ENCODE data around the gene ANKRD34A. TPM values are rescaled to one million over a fixed set of nuclear protein-coding genes. Genes with fewer than 3 reads are reported as not detected.

The ANKRD34A gene
- polyA plus RNA-seq, 3 donors: 0.37 to 0.51 (median 0.37) TPM

DNA sequence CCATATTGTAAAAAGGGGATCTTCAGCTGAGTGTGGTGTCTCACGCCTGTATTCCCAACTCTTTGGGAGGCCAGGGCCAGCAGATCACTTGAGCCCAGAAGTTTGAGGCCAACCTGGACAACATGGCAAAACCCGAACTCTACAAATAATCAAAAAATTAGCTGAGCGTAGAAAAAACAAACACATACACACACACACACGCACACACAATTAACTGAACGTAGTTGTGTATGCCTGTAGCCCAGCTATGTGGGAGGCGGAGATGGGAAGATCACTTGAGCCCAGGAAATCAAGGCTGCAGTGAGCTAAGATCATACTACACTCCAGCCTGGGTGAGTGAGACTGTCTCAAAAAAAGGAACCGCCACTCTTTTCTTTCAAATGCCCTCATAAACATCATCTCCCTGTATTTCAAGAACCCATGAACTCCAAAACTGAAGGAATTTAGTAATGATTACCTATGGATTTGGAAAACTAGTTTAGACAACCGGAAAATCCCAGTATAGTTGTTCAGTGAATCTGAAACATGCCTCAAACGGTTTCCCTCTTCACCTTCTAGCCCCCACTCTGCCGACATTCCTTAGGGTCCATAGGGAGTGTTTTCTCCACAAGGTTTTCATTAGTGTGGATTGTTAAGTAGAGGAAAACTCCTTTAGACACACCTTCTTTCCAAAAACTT lies 27.5 kb upstream of the ANKRD34A start:
- DNase-seq (ENCODE audit: low read depth in 3 of 3, low spot score in 2 of 3): no peak

DNA sequence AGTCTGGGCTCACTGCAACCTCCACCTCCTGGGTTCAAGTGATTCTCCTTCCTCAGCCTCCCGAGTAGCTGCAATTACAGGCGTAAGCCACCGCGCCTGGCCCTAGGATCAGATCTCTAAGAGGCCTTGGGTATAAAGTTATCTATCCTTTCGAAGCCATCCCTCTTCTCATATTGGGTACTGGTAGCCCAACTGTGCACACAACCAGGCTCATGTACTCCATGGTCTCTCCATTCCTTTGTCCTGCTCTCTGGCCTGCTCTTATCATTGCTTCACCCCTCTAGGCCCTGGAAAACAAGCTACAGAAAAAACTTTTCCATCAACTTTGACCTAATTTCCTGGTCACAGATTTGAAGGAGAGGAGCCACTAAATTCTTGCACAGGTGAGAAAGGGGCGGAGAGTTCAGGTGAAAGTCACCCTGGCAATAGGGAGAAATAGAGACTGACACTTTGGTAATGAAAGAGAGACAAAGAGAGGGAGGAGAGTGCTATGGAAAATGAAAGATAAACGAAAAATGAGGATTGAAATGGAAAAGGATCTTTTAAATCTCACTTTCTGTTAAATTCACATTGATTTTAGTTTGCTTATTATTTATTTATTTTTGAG lies 26.0 kb upstream of the ANKRD34A start:
- DNase-seq (ENCODE audit: low read depth in 3 of 3, low spot score in 2 of 3): no peak

DNA sequence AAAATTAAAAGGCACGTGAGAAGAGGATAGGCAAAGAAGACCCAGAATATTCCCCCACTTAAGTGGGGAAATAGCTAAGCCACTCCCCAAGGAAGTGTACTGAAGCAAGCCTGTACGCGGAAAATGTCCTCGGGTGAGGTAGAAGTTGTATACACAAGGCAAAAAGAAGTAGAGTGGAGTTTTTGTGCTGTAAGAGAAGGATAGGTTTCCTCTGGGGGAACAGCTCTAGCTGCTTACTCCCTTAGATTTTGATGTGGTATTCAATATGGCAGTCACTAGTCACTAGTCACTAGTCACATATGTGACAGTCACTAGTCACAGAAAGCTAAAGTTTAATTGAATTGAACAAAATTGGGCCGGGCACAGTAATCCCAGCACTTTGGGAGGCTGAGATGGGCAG lies 24.4 kb upstream of the ANKRD34A start:
- no peak for DNase-seq (ENCODE audit: low read depth in 3 of 3, low spot score in 2 of 3)

DNA sequence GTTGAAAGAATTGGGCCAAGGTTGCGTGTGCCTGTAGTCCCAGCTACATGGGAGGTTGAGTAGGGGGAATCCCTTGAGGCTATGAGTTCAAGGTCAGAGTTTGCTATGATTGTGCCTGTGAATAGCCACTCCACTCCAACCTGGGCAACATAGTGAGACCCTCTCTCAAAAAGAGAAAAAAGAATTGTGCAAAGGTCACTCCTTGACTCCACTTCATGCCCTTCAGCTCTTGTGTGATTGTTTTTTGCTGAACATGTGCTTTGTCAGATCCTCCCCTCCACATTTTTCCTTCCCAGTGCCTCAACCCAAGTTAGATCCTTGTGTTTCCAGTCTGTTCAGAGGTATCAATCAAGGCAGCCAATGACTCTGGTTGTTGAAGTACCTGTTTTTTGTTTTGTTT lies 23.6 kb upstream of the ANKRD34A start:
- no peak for DNase-seq (ENCODE audit: low read depth in 3 of 3, low spot score in 2 of 3)

- DNase-seq (ENCODE audit: low read depth in 3 of 3, low spot score in 2 of 3): no peak
Measured at GRCh38 chr1:145986551-145986950, 22.2 kb upstream of the ANKRD34A start.

DNA sequence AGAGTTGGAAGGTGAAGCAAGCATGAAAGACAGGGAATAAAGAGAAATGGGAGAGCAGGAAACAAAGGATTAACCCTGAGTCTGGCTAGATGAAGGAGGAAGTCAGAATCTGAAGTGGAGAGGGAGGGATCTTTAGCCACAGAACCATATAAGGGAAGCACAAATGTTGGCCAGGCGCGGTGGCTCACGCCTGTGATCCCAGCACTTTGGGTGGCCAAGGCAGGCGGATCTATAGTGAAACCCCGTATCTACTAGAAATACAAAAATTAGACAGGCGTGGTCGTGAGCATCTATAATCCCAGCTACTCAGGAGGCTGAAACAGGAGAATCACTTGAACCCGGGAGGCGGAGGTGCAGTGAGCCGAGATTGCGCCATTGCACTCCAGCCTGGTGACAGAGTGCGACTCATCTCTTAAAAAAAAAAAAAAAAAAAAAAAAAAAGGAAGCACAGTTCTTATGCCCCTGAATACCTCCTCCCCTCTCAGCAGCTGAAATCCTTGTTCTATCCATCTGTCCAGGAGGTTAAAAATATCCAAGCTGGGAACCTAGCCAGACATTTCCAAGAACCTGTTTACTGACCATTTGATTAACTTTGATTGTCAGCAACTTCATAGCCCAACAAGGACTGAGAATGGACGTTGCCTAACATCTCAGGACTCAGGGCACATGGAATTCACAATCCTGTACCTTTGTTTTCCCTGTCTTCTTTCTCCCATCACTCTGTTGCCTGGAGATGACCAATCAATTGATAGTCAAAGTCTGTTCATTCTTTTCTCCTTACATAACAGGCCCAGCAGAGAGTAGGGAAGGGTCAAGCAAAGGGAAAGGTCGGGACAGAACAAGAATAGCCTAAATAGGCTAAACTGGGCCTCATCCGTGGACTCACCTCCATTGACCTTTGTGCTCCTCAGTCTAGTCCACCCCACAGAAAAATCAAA lies 21.4 kb upstream of the ANKRD34A start:
- no peak for DNase-seq (ENCODE audit: low read depth in 3 of 3, low spot score in 2 of 3)

- no peak for DNase-seq (ENCODE audit: low read depth in 3 of 3, low spot score in 2 of 3)
Measured at GRCh38 chr1:145985129-145985501, 20.7 kb upstream of the ANKRD34A start.

GRCh38 chr1:145983960-145984830 lies 19.8 kb upstream of the ANKRD34A start:
- DNase-seq (ENCODE audit: low read depth in 3 of 3, low spot score in 2 of 3): no peak

DNA sequence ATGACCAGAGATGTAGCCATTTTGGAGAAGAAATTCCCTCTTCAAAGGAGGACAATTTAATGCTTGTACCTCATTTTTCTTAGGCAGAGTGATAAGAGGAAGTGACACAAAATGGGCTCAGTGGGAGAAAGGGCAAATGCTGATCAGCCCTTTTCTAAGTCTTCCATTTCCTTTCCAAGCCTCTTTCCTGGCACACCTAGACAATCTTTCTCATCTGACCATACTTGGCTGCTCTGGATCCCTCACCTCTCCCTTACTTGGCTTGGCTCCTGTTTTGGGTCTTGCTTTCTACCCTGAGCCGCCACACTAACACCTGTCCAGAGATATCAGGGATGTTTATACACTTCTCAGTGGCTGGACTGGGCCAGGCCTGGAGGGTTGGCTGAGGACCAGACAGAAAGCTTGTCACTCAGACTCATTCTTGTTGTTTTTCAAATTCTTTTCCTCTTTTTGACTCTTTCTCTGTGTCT lies 18.9 kb upstream of the ANKRD34A start:
- no peak for DNase-seq (ENCODE audit: low read depth in 3 of 3, low spot score in 2 of 3)

- no peak for DNase-seq (ENCODE audit: low read depth in 3 of 3, low spot score in 2 of 3)
Measured at GRCh38 chr1:145982010-145982723, 17.8 kb upstream of the ANKRD34A start.

- DNase-seq (ENCODE audit: low read depth in 3 of 3, low spot score in 2 of 3): no peak
Measured at GRCh38 chr1:145980457-145980994, 16.2 kb upstream of the ANKRD34A start.

GRCh38 chr1:145979746-145980456 lies 15.5 kb upstream of the ANKRD34A start:
- DNase-seq (ENCODE audit: low read depth in 3 of 3, low spot score in 2 of 3): no peak

- peak; percentile 95 to 98 (median 97) for DNase-seq (ENCODE audit: low read depth in 3 of 3, low spot score in 2 of 3)
Measured at GRCh38 chr1:145978854-145979745, 14.7 kb upstream of the ANKRD34A start.

DNA sequence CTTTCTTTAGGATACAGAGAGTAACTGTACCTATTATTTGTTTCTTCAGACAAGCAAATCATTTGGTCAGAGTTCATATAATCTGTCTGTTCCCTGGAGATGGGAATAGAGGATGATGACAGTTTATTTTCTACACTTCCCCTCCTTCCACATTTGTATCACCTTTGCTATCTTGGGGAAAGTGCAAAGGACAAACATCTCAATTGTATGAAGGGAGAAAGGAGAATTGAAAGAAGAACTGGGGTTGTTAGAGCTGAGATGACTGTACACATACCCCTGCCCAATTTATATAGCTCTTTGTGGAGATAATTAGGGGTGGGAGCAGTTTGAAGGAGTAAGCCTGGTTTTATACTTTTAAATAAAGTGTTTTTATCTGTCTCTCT lies 14.1 kb upstream of the ANKRD34A start:
- no peak for DNase-seq (ENCODE audit: low read depth in 3 of 3, low spot score in 2 of 3)

DNA sequence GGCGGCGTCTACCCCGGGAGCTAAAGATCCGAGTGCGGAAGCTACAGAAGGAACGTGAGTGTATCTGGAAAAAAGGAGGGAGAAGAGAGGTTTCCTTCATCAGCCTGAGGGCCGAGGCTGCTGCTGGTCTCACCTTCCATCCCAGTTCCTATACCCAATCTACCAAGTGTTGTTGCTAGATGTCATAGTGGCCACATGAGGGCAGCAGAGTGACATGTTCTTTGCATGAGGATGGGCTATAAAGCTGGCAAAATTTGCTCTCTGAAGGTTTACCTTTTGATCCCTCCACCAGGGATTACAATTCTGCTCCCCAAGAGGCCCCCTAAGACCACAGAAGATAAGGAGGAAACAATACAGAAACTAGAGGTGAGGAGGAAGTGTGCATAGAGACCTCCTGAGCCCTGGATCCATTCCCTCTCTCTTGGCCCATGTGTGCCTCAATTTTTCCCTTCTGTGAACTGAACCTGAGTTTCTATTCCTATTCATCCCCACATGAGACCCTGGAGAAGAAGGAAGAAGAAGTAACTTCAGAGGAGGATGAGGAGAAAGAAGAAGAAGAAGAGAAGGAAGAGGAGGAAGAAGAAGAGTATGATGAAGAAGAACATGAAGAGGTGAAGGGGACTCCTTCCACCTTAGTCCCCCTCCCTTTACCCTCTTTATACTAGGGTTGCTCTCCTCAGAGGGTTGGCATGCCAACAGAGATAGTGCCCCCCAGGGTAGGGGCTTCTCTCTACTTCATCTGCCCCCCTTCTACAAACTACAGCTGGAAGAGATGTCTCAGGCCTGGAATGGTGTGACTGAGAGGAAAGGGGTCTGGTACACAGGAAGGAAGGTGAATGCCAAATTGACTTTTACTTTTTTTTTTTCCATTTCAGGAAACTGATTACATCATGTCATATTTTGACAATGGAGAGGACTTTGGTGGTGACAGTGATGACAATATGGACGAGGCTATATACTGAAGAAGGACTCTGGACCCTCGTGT lies 13.4 kb upstream of the ANKRD34A start:
- DNase-seq (ENCODE audit: low read depth in 3 of 3, low spot score in 2 of 3): peak in 1 of 3 donors; percentile 77

- no peak for DNase-seq (ENCODE audit: low read depth in 3 of 3, low spot score in 2 of 3)
Measured at GRCh38 chr1:145977016-145977415, 12.6 kb upstream of the ANKRD34A start.

DNA sequence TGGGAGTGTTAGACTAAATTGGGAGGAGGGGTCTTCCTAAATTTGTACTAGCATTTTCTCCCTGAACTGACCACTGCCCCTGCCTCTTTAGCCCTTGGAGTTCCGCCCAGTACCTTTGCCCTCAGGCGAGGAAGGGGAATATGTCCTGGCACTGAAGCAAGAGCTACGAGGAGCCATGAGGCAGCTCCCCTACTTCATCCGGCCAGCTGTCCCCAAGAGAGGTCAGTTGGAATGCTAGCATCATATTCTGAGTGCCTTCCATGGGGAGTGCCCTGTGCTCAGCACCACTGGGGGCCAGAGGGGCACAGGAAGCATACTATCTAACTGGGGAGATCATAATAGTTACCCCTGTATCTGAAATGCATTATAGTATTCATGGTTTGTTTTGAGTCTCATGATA lies 10.8 kb upstream of the ANKRD34A start:
- no peak for DNase-seq (ENCODE audit: low read depth in 3 of 3, low spot score in 2 of 3)

All from right renal cortex interstitium (tissue), 3 donors.